Measurements from ENCODE around the gene NDUFB7. TPM values are rescaled to one million over a fixed set of nuclear protein-coding genes. Genes with fewer than 3 reads are reported as not detected.

Gene NDUFB7
- total RNA-seq (2014; rRNA removed; shearing (Covaris generic)), result 289 and 398 TPM in 2 replicates
- polyA plus RNA-seq (2016; fragmentation: Nextera tagmentation; extraction: Ambion mirVana), result 463 and 501 TPM in 2 replicates
- long read RNA-seq, transcript NDUFB7-201 (3 exons, 531 nt), result major isoform, 152 of 155 reads
- long read RNA-seq, partial matches to known transcripts, result 0 of 155 reads
- long read RNA-seq, other reads (novel, unspliced or antisense), result 2 of 155 reads

- Histone ChIP-seq H3K79me2 (replicated peaks; ENCODE audit: insufficient read depth) (peaks cover 22% of the 10 kb centered on the region), H3K4me3 (peak within 1 kb of the TSS; percentile 99), H3K27me3 (ENCODE audit: insufficient read depth) (no peaks in the 10 kb centered on the region), H2AFZ (peak within 1 kb of the TSS; percentile 70; the same call in 1 of the 2 replicates), H3K9me2 (ENCODE audit: insufficient read depth) (no peaks in the 10 kb centered on the region), H3F3A (replicated peaks; ENCODE audit: low read depth) (0 out of 2 replicates have a peak, but pooled peaks cover 10% of the 10 kb centered on the region), H3K4me1 (ENCODE audit: insufficient read depth) (no peaks in the 10 kb centered on the region; the same call in 1 of the 2 replicates), H3K36me3 (ENCODE audit: insufficient read depth) (no peaks in the 10 kb centered on the region), H3K27ac (ENCODE audit: low read depth) (peak within 1 kb of the TSS; percentile 94), H4K20me1 (replicated peaks; ENCODE audit: insufficient read depth) (peaks cover 3% of the 10 kb centered on the region; the same call in 1 of the 2 replicates), H3K4me2 (peak within 1 kb of the TSS; percentile 93)
- H3K4me1 Mint-ChIP-seq, result peaks cover 15% of the 10 kb centered on the region; the same call in 2 of the 3 replicates
- no peaks in the 10 kb centered on the region; the same call in 1 of the 3 replicates for H3K9me3 Mint-ChIP-seq
- peak; percentile 95 for ATAC-seq
- peaks cover 9% of the 10 kb centered on the region for H3K36me3 Mint-ChIP-seq (ENCODE audit: low read depth)
- H3K27ac Mint-ChIP-seq, result peak within 1 kb of the TSS; percentile 95
- peak within 1 kb of the TSS; percentile 99 for H3K4me3 Mint-ChIP-seq
- DNase-seq (ENCODE audit: low spot score), result peak; percentile 98
- H3K27me3 Mint-ChIP-seq (ENCODE audit: insufficient read depth, low read depth, poor library complexity), result peaks cover 7% of the 10 kb centered on the region
- TF ChIP-seq CTCF (conservative IDR thresholded peaks at IDR 0.05; ENCODE audit: low read depth in 2 of 2) (peak; percentile 74 to 84), ZNF114 (CRISPR knock-in tag; IDR thresholded peaks at IDR 0.05) (no peak), POLR2AphosphoS5 (IDR thresholded peaks at IDR 0.05; ENCODE audit: low read depth) (peak; percentile 80), CREB1 (CRISPR knock-in tag; IDR thresholded peaks at IDR 0.05; ENCODE audit: low read depth) (peak; percentile 64), EZH2 (IDR thresholded peaks at IDR 0.05; ENCODE audit: low read depth, unreplicated experiment) (no peak), ETS1 (IDR thresholded peaks at IDR 0.05) (peak; percentile 94)
Measured at GRCh38 chr19:14571695-14572490, at the start of gene NDUFB7. Gene NDUFB7, minus strand, starts transcription at chr19:14572066. Its CDS starts 66 bp downstream, at chr19:14572000.

GRCh38 chr19:14619404-14619803 lies 47.5 kb upstream of the NDUFB7 start:
- H3K79me2 ChIP-seq (replicated peaks; ENCODE audit: insufficient read depth), result no peaks in the 10 kb centered on the region
- Mint-ChIP-seq H3K4me3 (no peak overlapping the region), H3K27ac (no peak overlapping the region), H3K36me3 (ENCODE audit: low read depth) (peaks cover 12% of the 10 kb centered on the region), H3K27me3 (ENCODE audit: insufficient read depth, low read depth, poor library complexity) (no peaks in the 10 kb centered on the region), H3K9me3 (peaks cover 73% of the 10 kb centered on the region), H3K4me1 (no peaks in the 10 kb centered on the region)
- no peaks in the 10 kb centered on the region for H3F3A ChIP-seq (replicated peaks; ENCODE audit: low read depth)
- H3K36me3 ChIP-seq (ENCODE audit: insufficient read depth), result no peaks in the 10 kb centered on the region
- no peaks in the 10 kb centered on the region for H3K27me3 ChIP-seq (ENCODE audit: insufficient read depth)
- H4K20me1 ChIP-seq (replicated peaks; ENCODE audit: insufficient read depth), result no peaks in the 10 kb centered on the region
- DNase-seq (ENCODE audit: low spot score) (no peak), ATAC-seq (no peak)
- no peaks in the 10 kb centered on the region for H3K4me1 ChIP-seq (ENCODE audit: insufficient read depth)
- no peak overlapping the region for H2AFZ ChIP-seq
- H3K9me2 ChIP-seq (ENCODE audit: insufficient read depth), result peaks cover 8% of the 10 kb centered on the region; the same call in 1 of the 2 replicates
- no peak overlapping the region for H3K4me2 ChIP-seq
- no peak overlapping the region for H3K4me3 ChIP-seq
- H3K27ac ChIP-seq (ENCODE audit: low read depth), result no peak overlapping the region
- TF ChIP-seq ZNF462 (CRISPR knock-in tag; IDR thresholded peaks at IDR 0.05), result no peak
- TF ChIP-seq CTCF (conservative IDR thresholded peaks at IDR 0.05; ENCODE audit: low read depth in 2 of 2), result no peak

Measured in GM23338 (cell line).